Ishikawa (cell line): Measurements from ENCODE around the gene RREB1.

Source experiments
- CEBPB ChIP-seq: IDR thresholded peaks from 2 replicates; pipeline ENCODE4 v1.6.1; 2012
- CREB1 ChIP-seq: IDR thresholded peaks from 2 replicates; pipeline ENCODE4 v1.6.1; 2012; ENCODE audit warnings: low read depth
- EGR1 ChIP-seq: IDR thresholded peaks from 2 replicates; pipeline ENCODE4 v1.6.1; 2012
- EP300 ChIP-seq: IDR thresholded peaks from 2 replicates; pipeline ENCODE4 v1.6.1; 2012; ENCODE audit warnings: borderline replicate concordance
- FOXM1 ChIP-seq: IDR thresholded peaks from 2 replicates; pipeline ENCODE4 v1.6.1; 2012; ENCODE audit warnings: low read depth, borderline replicate concordance
- NFIC ChIP-seq: IDR thresholded peaks from 2 replicates; pipeline ENCODE4 v1.6.1; 2012
- RAD21 ChIP-seq: IDR thresholded peaks from 2 replicates; pipeline ENCODE4 v1.6.1; 2012; ENCODE audit warnings: low read depth
- TAF1 ChIP-seq: IDR thresholded peaks from 2 replicates; pipeline ENCODE4 v1.6.1; 2012; ENCODE audit warnings: low read depth, mild to moderate bottlenecking
- TCF12 ChIP-seq: IDR thresholded peaks from 2 replicates; pipeline ENCODE4 v1.6.1; 2012; ENCODE audit warnings: low read depth
- TEAD4 ChIP-seq: IDR thresholded peaks from 2 replicates; pipeline ENCODE4 v1.6.1; 2012
- YY1 ChIP-seq: IDR thresholded peaks from 2 replicates; pipeline ENCODE4 v1.6.1; 2012; ENCODE audit warnings: low read depth
- ZBTB7A ChIP-seq: IDR thresholded peaks from 2 replicates; pipeline ENCODE4 v1.6.1; 2012; ENCODE audit warnings: low read depth
- TF ChIP-seq, protein P1 (sequence below): IDR thresholded peaks from 2 replicates; pipeline ENCODE4 v1.6.1; 2012
- TF ChIP-seq, protein P2 (sequence below): IDR thresholded peaks from 2 replicates; pipeline ENCODE4 v1.6.1; 2012
- TF ChIP-seq, protein P3 (sequence below): IDR thresholded peaks from 2 replicates; pipeline ENCODE4 v1.6.1; 2012; ENCODE audit warnings: low read depth, mild to moderate bottlenecking

RREB1 gene

DNA sequence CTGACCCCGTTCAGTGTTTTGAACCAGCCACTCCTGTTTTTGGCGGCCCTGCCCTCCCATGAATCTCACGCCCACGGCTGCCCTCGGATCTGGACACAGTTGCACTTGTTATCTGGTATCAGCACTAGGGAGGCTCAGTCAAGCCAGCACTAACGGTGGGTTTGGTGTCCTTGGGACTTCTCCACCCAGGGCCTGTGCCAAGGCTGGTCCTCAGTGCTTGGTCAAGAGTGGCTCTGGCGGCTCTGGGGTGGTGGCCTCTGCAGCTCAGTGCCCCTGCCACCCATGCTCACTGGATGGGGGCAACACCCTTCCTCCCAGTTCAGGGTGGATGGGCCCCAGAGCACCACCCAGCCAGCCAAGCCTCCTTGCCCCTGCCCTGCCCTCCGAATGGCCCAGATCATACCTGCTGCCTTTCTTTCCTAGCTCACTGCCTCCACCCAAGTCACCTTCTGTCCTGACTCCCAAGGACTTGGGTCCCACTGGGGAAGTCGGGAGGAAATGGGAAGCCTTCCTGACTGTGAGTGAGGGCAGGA lies 150.5 kb downstream of the RREB1 start:
- TF ChIP-seq EGR1 (no peak), CREB1 (no peak), TCF12 (no peak), NFIC (no peak), TAF1 (no peak), EP300 (no peak), FOXM1 (no peak), TEAD4 (no peak), RAD21 (no peak)
- TF ChIP-seq, protein P1, sequence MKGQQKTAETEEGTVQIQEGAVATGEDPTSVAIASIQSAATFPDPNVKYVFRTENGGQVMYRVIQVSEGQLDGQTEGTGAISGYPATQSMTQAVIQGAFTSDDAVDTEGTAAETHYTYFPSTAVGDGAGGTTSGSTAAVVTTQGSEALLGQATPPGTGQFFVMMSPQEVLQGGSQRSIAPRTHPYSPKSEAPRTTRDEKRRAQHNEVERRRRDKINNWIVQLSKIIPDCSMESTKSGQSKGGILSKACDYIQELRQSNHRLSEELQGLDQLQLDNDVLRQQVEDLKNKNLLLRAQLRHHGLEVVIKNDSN: no peak
- TF ChIP-seq, protein P2, sequence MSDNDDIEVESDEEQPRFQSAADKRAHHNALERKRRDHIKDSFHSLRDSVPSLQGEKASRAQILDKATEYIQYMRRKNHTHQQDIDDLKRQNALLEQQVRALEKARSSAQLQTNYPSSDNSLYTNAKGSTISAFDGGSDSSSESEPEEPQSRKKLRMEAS: no peak

DNA sequence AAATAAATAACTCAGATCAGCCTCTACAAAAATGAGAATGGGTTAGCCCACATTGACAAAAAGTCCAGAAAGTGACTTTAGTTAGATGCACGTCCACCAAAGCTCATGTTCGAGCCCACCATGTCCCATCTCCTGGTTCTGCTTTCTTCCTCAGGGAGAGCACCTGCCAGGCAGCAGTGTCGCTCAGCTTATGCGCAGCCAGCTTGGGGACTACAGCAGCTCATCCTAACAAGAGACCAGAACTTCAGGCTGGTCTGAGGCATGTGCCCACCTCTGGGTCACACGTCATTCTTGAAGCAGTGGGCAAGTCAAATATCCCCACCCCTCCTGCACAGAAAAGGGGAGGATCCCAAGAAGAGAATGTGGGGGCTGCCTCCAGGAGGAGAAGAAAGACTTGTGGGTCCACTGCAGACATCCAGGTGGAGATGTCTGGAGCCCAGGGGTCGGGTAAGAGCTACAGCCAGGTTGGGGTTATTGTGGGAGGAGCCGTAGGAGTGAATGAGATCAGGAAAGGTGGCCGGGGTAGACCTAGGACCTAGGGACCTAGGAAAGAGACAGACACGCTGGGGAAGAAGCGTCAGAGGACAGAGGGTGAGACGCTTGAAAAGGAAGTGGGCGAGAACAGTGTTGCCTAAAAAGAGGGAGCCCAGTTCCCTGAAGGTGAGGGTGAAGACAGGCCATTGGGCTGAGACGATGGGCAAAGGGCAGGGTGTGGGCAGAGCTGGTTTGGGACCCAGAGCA lies 152.7 kb downstream of the RREB1 start:
- TF ChIP-seq, protein P3, sequence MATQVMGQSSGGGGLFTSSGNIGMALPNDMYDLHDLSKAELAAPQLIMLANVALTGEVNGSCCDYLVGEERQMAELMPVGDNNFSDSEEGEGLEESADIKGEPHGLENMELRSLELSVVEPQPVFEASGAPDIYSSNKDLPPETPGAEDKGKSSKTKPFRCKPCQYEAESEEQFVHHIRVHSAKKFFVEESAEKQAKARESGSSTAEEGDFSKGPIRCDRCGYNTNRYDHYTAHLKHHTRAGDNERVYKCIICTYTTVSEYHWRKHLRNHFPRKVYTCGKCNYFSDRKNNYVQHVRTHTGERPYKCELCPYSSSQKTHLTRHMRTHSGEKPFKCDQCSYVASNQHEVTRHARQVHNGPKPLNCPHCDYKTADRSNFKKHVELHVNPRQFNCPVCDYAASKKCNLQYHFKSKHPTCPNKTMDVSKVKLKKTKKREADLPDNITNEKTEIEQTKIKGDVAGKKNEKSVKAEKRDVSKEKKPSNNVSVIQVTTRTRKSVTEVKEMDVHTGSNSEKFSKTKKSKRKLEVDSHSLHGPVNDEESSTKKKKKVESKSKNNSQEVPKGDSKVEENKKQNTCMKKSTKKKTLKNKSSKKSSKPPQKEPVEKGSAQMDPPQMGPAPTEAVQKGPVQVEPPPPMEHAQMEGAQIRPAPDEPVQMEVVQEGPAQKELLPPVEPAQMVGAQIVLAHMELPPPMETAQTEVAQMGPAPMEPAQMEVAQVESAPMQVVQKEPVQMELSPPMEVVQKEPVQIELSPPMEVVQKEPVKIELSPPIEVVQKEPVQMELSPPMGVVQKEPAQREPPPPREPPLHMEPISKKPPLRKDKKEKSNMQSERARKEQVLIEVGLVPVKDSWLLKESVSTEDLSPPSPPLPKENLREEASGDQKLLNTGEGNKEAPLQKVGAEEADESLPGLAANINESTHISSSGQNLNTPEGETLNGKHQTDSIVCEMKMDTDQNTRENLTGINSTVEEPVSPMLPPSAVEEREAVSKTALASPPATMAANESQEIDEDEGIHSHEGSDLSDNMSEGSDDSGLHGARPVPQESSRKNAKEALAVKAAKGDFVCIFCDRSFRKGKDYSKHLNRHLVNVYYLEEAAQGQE: no peak
- TF ChIP-seq NFIC (no peak), EP300 (no peak), EGR1 (no peak), FOXM1 (no peak), YY1 (no peak), ZBTB7A (no peak), TCF12 (no peak), TEAD4 (no peak), CREB1 (no peak), TAF1 (no peak), RAD21 (no peak), CEBPB (no peak)
- TF ChIP-seq, protein P1: no peak
- TF ChIP-seq, protein P2: no peak

DNA sequence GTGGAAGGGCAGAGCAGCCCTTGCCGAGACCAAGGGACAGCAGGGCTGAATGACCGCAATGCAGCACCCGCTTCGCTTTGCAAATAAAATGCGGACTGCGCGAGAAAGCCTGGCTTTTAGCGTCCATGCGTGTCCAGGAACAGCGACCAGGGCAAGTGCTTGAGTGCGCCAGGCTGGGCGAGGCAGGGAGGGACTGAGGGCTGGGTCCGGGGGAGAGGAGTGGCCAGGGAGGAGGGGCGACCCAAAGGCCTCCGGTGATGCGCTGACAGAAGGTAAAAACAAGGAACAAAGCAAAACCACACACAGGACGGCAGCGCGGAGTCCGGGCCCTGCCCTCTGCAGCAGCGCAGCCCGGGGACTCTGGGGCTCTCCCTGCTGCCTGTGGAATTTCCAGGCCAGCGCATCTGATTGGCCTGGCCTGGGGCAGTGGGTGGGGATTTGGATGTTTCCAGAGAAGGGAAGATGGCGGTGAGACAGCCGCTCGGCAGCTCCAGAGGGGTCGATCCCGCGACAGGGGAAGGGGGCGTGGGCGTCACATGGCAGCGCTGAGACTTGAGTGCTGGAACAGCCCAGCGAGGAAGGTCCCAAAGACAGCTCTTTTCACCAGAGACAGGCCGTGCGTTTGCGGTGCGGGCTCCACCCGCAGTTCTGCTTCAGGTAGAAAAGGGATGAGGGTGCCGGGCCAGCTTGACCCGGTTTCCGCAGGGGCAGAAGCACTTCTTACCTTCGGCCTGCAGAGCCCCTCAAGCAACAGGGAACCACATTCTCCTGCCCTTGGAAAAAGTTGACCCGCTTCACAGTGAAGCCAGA lies 153.5 kb downstream of the RREB1 start:
- 0 out of 2 replicates have a peak, but pooled peaks have one; percentile 10 for TF ChIP-seq EP300
- TF ChIP-seq CEBPB: no peak
- TF ChIP-seq TEAD4: no peak
- no peak for TF ChIP-seq CREB1
- TF ChIP-seq ZBTB7A: peak; percentile 89
- TF ChIP-seq TCF12: no peak
- TF ChIP-seq, protein P3: no peak
- TF ChIP-seq NFIC: peak; percentile 4; the same call in 1 of the 2 replicates
- no peak for TF ChIP-seq FOXM1
- peak; percentile 71 for TF ChIP-seq EGR1
- TF ChIP-seq, protein P2: peak; percentile 72
- peak; percentile 46 for TF ChIP-seq TAF1
- TF ChIP-seq, protein P1: peak; percentile 61
- TF ChIP-seq RAD21: no peak; the same call in 1 of the 2 replicates
- peak; percentile 89 for TF ChIP-seq YY1

DNA sequence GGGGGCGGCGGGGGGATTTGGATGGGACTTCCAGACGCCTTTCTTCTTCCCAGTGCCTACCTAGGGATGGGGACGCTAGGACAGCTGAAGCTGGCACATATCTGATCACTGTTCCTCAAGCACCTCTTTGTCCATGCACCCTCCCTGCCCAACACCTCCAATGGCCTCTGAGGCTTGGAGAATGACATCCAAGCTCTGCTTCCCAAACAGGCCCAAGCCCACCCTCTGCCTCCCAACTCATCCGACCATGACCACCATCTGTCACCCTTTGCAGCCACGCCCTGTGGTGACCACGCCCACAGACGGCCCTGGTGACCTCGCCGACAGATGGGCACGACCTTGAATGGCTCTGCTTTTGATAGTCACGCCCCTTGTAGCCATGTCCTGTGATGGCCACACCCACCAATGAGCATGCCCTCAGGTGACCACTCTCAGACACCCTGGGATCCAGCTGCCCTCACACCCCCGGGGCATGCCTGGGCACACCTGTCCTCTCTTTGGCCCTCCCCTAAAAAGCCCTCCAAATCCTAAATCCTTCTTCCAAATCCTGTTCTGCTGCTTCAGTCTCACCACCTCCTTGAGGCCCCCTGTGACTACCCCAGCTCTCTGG lies 154.2 kb downstream of the RREB1 start:
- TF ChIP-seq, protein P2: peak; percentile 60; the same call in 1 of the 2 replicates
- TF ChIP-seq EGR1 (no peak), FOXM1 (no peak), YY1 (0 out of 2 replicates have a peak, but pooled peaks have one; percentile 38), CREB1 (no peak), NFIC (no peak), EP300 (0 out of 2 replicates have a peak, but pooled peaks have one; percentile 12), TCF12 (no peak), TAF1 (no peak), TEAD4 (no peak), RAD21 (no peak), CEBPB (no peak), ZBTB7A (no peak; the same call in 1 of the 2 replicates)
- TF ChIP-seq, protein P1: peak; percentile 73
- TF ChIP-seq, protein P3: no peak
